Lower lobe of right lung (tissue), 2 donors: ENCODE measurements around the gene PRKG1. TPM values are rescaled to one million over a fixed set of nuclear protein-coding genes. Genes with fewer than 3 reads are reported as not detected.
A peak's percentile ranks its signal among the peaks of the same experiment; 100 is the strongest.

Experiments
- ATAC-seq, 2 donors: fragments of 200-7000 bp; cut with Tn5 transposase; one replicate each; pipeline ENCODE4 v1.9.1; 2020 to 2022; ENCODE audit warnings: mild to moderate bottlenecking in 2 of 2, moderate library complexity in 2 of 2
- DNase-seq: peaks from one replicate; pipeline ENCODE4 v3.0.0-alpha.2; 2020
- H3K27ac ChIP-seq: fragments of 200-600 bp; one replicate; pipeline ENCODE4 v1.8.0; 2022
- H3K27me3 ChIP-seq: fragments of 200-600 bp; one replicate; pipeline ENCODE4 v1.8.0; 2022; ENCODE audit warnings: low read depth
- H3K36me3 ChIP-seq: fragments of 200-600 bp; one replicate; pipeline ENCODE4 v1.8.0; 2022; ENCODE audit warnings: mild to moderate bottlenecking
- H3K4me1 ChIP-seq: fragments of 200-600 bp; one replicate; pipeline ENCODE4 v1.8.0; 2022
- H3K4me3 ChIP-seq: fragments of 200-600 bp; one replicate; pipeline ENCODE4 v1.8.0; 2022; ENCODE audit warnings: mild to moderate bottlenecking
- H3K9me3 ChIP-seq: fragments of 200-600 bp; one replicate; pipeline ENCODE4 v1.8.0; 2022
- intact Hi-C: fragments of 100-400 bp; cut with DNase I; formaldehyde crosslinking; loops from one replicate; pipeline ENCODE4 v1.11.0; 2022
- total RNA-seq: library from RNA; stranded (reverse); fragmentation: NEBNext Ultra II Directional; extraction: Animal tissue kit (Norgen Biotek cat#: 25700); gene quantifications from one replicate; pipeline ENCODE4 v1.2.1, GENCODE V29; 2021
- TF ChIP-seq, protein P1 (sequence below): fragments of 200-600 bp; IDR thresholded peaks from one replicate; pipeline ENCODE4 v1.8.0; 2022; ENCODE audit warnings: antibody characterized with exemption, mild to moderate bottlenecking
- donor health status: DM: no; HTN: yes; CAD: no; lungs with severe emphysema.

Gene PRKG1
- total RNA-seq, 1 donor from 2014 or later: 23.6 TPM

DNA sequence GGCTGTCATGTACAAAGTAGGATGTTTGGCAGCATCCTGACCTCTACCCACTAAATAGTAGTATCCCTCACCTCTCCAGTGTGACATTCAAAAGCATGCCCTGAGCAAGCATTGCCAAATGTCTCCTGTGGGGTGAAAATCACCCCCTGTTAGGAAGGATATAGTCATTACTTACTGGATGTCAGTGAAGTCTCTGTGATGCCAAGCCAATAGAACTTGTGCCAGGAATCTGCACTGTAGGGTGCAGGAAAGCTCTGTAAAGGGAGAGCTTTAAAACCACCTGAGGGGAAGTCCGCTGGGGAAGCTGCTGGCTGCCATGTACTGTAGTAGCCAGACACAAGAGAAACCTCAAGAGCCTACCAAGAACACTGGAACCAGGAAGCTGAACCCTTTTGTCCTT lies 1069.1 kb downstream of the PRKG1 start:
- H3K4me1 ChIP-seq: no peaks in the 10 kb centered on the region
- no peak overlapping the region for H3K4me3 ChIP-seq
- intact Hi-C loops: no loop called here
- no peaks in the 10 kb centered on the region for H3K36me3 ChIP-seq
- DNase-seq: no peak
- no peak for ATAC-seq
- H3K27me3 ChIP-seq: no peaks in the 10 kb centered on the region
- no peaks in the 10 kb centered on the region for H3K9me3 ChIP-seq
- TF ChIP-seq, protein P1, sequence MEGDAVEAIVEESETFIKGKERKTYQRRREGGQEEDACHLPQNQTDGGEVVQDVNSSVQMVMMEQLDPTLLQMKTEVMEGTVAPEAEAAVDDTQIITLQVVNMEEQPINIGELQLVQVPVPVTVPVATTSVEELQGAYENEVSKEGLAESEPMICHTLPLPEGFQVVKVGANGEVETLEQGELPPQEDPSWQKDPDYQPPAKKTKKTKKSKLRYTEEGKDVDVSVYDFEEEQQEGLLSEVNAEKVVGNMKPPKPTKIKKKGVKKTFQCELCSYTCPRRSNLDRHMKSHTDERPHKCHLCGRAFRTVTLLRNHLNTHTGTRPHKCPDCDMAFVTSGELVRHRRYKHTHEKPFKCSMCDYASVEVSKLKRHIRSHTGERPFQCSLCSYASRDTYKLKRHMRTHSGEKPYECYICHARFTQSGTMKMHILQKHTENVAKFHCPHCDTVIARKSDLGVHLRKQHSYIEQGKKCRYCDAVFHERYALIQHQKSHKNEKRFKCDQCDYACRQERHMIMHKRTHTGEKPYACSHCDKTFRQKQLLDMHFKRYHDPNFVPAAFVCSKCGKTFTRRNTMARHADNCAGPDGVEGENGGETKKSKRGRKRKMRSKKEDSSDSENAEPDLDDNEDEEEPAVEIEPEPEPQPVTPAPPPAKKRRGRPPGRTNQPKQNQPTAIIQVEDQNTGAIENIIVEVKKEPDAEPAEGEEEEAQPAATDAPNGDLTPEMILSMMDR: no peak
- no peak overlapping the region for H3K27ac ChIP-seq

DNA sequence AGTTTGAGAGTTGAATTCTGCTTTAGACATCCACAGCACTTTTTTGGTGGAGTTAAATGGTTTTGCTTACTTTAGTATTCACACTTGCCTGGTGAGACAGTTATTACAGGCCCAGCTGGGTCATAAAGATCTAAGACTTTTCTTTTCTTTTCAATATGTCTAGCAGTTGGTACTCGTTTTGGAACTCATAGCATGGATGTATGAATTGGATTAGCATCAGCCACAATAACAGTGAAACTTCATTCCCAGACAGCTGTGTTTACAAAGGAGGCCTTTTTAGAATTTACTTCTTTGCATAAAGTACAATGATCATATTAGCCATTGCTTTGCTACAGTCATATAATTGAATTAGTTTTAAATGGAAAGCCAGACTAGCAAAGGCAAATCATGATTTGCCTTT lies 1071.3 kb downstream of the PRKG1 start:
- intact Hi-C loops: no loop called here
- Histone ChIP-seq H3K4me1 (no peaks in the 10 kb centered on the region), H3K9me3 (no peaks in the 10 kb centered on the region), H3K4me3 (no peak overlapping the region), H3K36me3 (no peaks in the 10 kb centered on the region), H3K27ac (no peak overlapping the region), H3K27me3 (no peaks in the 10 kb centered on the region)
- DNase-seq (no peak), ATAC-seq (no peak)
- TF ChIP-seq, protein P1: no peak

DNA sequence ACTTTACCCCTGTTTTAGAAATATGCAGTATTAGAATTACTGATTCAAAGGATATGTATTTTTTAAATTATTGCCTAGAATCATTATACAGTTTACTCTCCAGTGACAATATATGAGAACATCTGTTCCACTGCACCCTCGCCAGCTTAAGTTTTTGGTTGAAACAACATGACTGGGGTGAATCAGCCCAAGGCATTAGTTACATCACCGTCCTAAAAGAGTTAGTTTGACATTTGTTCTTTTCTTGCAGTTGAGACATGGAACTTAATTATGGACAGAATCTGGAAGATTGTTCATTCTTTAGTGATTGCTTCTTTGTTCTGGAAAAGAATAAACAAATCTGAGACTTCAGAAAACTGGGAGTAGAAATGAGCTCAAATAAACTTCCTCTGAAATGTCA lies 1072.5 kb downstream of the PRKG1 start:
- Histone ChIP-seq H3K9me3 (no peaks in the 10 kb centered on the region), H3K27me3 (no peaks in the 10 kb centered on the region), H3K4me1 (no peaks in the 10 kb centered on the region), H3K27ac (no peak overlapping the region), H3K4me3 (no peak overlapping the region), H3K36me3 (no peaks in the 10 kb centered on the region)
- TF ChIP-seq, protein P1: no peak
- DNase-seq (no peak), ATAC-seq (no peak)
- intact Hi-C loops: no loop called here

DNA sequence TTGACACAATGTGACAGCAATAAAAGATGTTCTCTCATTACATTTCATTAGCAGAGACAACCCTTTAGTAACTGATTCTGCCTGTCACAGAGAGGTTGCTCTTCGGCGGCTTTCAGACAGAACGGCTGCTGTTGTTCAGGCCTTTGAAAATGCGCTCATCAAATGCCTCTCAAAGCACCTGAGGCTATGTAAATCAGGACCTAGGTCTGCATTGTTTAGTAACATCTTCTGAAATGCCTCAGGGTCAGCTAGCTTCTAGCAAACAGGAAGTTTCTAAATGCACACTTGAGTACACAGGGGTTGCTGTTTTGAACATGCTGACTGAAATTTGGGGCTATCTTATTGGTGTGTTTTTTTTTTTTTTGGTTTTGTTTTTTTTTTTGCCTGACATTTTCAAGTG lies 1096.5 kb downstream of the PRKG1 start:
- Histone ChIP-seq H3K27ac (no peak overlapping the region), H3K9me3 (no peaks in the 10 kb centered on the region), H3K36me3 (no peaks in the 10 kb centered on the region), H3K27me3 (no peaks in the 10 kb centered on the region), H3K4me1 (no peaks in the 10 kb centered on the region), H3K4me3 (no peak overlapping the region)
- intact Hi-C loops: no loop called here
- ATAC-seq: no peak
- TF ChIP-seq, protein P1: no peak
- DNase-seq: no peak

DNA sequence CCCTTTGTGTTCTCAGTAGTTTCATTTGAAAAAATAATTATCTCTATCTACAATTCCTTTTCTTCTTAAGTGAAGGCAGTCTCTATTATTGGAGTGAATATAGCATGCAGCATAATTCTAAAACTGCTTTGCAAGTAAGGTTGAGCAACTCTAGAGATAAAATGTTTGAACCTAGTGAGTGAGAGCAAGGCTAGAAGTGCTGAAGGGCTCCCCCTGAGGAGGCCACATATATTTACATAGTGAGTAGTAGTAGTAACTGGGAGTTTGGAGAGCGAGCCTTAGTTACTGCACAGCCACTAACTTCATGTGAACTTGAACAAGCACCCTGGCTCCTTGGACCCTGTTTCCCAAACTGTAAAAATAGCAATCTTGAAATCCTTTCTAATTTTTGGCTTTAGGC lies 1098.3 kb downstream of the PRKG1 start:
- intact Hi-C loops: no loop called here
- ATAC-seq (peak; percentile 57 to 72), DNase-seq (no peak)
- no peak overlapping the region for H3K27ac ChIP-seq
- H3K27me3 ChIP-seq: no peaks in the 10 kb centered on the region
- TF ChIP-seq, protein P1: no peak
- no peaks in the 10 kb centered on the region for H3K36me3 ChIP-seq
- H3K9me3 ChIP-seq: no peaks in the 10 kb centered on the region
- no peak overlapping the region for H3K4me3 ChIP-seq
- H3K4me1 ChIP-seq: no peaks in the 10 kb centered on the region

DNA sequence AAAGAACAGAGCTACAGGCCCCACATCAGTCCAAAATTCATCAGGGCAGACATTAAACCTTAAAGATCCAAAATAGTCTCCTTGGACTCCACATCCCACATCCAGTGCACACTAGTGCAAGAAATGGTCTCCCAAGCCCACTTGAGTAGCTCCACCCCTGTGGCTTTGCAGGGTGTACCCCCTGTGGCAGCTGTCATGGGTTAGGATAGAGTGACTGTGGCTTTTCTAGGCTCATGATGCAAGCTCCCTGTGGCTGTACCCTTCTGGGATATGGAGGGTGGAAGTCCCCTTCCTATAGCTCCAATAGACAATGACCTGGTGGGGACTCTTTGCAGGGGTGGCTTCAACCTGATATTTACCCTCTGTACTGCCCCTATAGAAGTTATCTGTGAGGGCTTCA lies 1111.0 kb downstream of the PRKG1 start:
- ATAC-seq (no peak), DNase-seq (no peak)
- intact Hi-C loops: no loop called here
- H3K4me1 ChIP-seq: no peaks in the 10 kb centered on the region
- no peaks in the 10 kb centered on the region for H3K9me3 ChIP-seq
- no peak overlapping the region for H3K4me3 ChIP-seq
- H3K27me3 ChIP-seq: no peaks in the 10 kb centered on the region
- H3K27ac ChIP-seq: no peak overlapping the region
- H3K36me3 ChIP-seq: no peaks in the 10 kb centered on the region
- TF ChIP-seq, protein P1: no peak
